Immature natural killer cell (primary cell): ENCODE results near the gene TMCO6. TPM values are rescaled to one million over a fixed set of nuclear protein-coding genes. Genes with fewer than 3 reads are reported as not detected.
"Not testable (repeated sequence)": the region's sequence is repeated elsewhere in the genome, so short reads cannot be mapped to it uniquely, and the experiment has no call there.

Experiments used
- DNase-seq, 3 donors: peaks; one replicate each; pipeline ENCODE4 v3.0.0; 2022; ENCODE audit warnings: mixed read lengths in 1 of 3
- H3K27ac Mint-ChIP-seq, 6 donors: one replicate each; pipeline ENCODE4 v1.8.0; 2020; ENCODE audit warnings: mixed read lengths in 6 of 6, mild to moderate bottlenecking in 5 of 6, inconsistent platforms in 4 of 6, moderate library complexity in 3 of 6
- H3K27me3 Mint-ChIP-seq, 3 donors: one replicate each; pipeline ENCODE4 v1.8.0; 2020 to 2021; ENCODE audit warnings: low read depth in 3 of 3, mild to moderate bottlenecking in 3 of 3, mixed read lengths in 3 of 3, moderate library complexity in 3 of 3, inconsistent platforms in 1 of 3
- H3K36me3 Mint-ChIP-seq, 3 donors: one replicate each; pipeline ENCODE4 v1.8.0; 2020; ENCODE audit warnings: mixed read lengths in 3 of 3, inconsistent platforms in 2 of 3, mild to moderate bottlenecking in 2 of 3
- H3K4me1 Mint-ChIP-seq, 2 donors: one replicate each; pipeline ENCODE4 v1.8.0; 2020; ENCODE audit warnings: inconsistent platforms in 2 of 2, mild to moderate bottlenecking in 2 of 2, mixed read lengths in 2 of 2, moderate library complexity in 1 of 2
- H3K4me3 Mint-ChIP-seq, 5 donors: one replicate each; pipeline ENCODE4 v1.8.0; 2020; ENCODE audit warnings: mild to moderate bottlenecking in 5 of 5, mixed read lengths in 5 of 5, inconsistent platforms in 3 of 5, moderate library complexity in 3 of 5
- H3K9me3 Mint-ChIP-seq, 6 donors: one replicate each; pipeline ENCODE4 v1.8.0; 2020; ENCODE audit warnings: mild to moderate bottlenecking in 6 of 6, mixed read lengths in 6 of 6, inconsistent platforms in 4 of 6, moderate library complexity in 3 of 6
- polyA plus RNA-seq, 3 donors: library from polyadenylated mRNA; unstranded; fragments of 300-500 nt; fragmentation: Illumina TruSeq; gene quantifications; one replicate each; pipeline ENCODE4 v1.2.3, GENCODE V29; 2021

TMCO6 gene
- polyA plus RNA-seq, 3 donors from 2014 or later, result 7.6 to 11.0 (median 8.3) TPM

- Mint-ChIP-seq H3K27me3 (peaks cover 0 to 10% (median 0%) of the 10 kb centered on the region in 3 donors), H3K36me3 (no peaks in the 10 kb centered on the region), H3K4me3 (peak overlapping the region; percentile 89 to 94 (median 91)), H3K4me1 (peaks cover 26 to 34% of the 10 kb centered on the region in 2 donors), H3K27ac (peak overlapping the region in 3 of 6 donors; percentile 65 to 83 (median 80)), H3K9me3 (no peaks in the 10 kb centered on the region)
- no peak for DNase-seq
These were observed 5.8 kb upstream of the TMCO6 start for GRCh38 chr5:140633501-140633900.

DNA sequence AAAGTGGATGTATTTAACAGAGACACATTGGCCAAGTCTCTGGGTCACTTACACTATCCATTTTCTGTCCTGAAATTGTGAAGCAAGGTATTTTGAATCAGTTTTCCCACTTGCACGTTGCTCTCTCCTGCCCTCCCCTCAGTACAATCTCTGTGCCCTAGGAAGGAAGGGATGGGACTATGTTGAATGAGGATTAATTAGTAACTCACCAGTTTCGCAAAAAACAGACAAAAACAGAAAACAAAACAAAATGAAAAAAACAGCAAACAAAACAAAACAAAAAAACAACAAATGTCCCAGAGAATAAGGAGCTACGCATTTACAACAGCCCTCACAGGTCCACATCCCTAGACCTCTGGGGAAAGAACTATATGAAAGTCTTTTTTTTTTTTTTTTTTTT, 5.1 kb upstream of the TMCO6 start:
- Mint-ChIP-seq H3K9me3 (no peaks in the 10 kb centered on the region), H3K27ac (peak overlapping the region in 1 of 6 donors; percentile 23), H3K27me3 (peaks cover 0 to 10% (median 0%) of the 10 kb centered on the region in 3 donors), H3K36me3 (no peaks in the 10 kb centered on the region), H3K4me3 (peak overlapping the region in 4 of 5 donors; percentile 23 to 54 (median 28)), H3K4me1 (peaks cover 32 to 40% of the 10 kb centered on the region in 2 donors)
- no peak for DNase-seq

- no peak overlapping the region for H3K27ac Mint-ChIP-seq
- H3K9me3 Mint-ChIP-seq, result no peaks in the 10 kb centered on the region
- H3K27me3 Mint-ChIP-seq, result peaks cover 0 to 14% (median 0%) of the 10 kb centered on the region in 3 donors
- no peaks in the 10 kb centered on the region for H3K36me3 Mint-ChIP-seq
- H3K4me1 Mint-ChIP-seq, result peaks cover 43 to 52% of the 10 kb centered on the region in 2 donors
- H3K4me3 Mint-ChIP-seq, result no peak overlapping the region
- DNase-seq, result no peak
These were observed 3.7 kb upstream of the TMCO6 start for GRCh38 chr5:140635291-140636257.

DNA sequence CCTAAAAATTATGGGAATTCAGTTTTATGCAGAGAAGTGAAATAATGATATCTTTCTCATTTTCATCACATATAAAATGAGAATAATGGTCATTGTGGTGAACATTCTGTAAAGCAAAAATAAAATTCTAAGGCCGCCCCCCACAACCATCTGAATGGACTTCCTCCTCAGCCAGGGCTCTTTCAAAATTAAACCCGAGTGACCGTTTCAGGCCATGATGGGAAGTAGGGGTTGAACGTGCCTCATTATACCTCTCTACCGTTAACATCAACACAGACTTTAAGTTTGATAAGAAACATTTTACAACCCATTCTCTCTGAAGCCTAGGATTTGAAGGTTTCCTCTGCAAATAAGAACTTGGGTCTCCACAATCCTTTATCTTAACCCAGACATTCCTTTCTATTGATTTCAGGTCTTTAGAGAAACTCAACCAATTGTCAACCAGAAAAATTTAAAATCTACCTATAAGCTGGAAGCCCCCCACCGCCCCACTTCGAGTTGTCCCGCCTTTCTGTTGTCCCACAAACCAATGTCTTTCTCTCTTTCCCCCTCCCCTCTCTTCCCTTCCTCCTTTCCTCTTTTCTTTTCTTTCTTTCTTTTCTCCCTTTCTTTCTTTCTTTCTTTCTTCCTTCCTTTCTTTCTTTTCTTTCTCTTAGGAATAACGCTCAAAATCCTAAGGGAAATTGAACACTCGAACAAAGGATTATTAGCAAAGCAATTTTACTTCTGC, 1.7 kb upstream of the TMCO6 start:
- peaks cover 36 to 43% of the 10 kb centered on the region in 2 donors for H3K4me1 Mint-ChIP-seq
- H3K4me3 Mint-ChIP-seq, result peak overlapping the region in 3 of 5 donors; percentile 42 to 92 (median 59)
- H3K27me3 Mint-ChIP-seq, result peaks cover 0 to 6% (median 0%) of the 10 kb centered on the region in 3 donors
- peak overlapping the region in 5 of 6 donors; percentile 51 to 90 (median 76) for H3K27ac Mint-ChIP-seq
- H3K36me3 Mint-ChIP-seq, result peaks cover 0 to 7% (median 0%) of the 10 kb centered on the region in 3 donors
- no peaks in the 10 kb centered on the region for H3K9me3 Mint-ChIP-seq
- DNase-seq, result no peak

DNA sequence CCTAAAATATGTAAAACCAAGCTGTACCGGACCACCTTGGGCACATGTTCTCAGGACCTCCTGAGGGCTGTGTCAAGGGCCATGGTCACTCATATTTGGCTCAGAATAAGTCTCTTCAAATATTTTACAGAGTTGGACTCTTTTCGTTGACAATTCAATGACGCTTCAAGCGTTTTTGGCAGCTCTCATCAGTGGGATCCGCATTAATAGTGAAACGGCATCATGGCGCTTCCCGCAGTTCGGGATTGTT, 428 bp upstream of the TMCO6 start:
- Mint-ChIP-seq H3K27ac (peak overlapping the region; percentile 83 to 98 (median 96)), H3K4me1 (peaks cover 26 to 33% of the 10 kb centered on the region in 2 donors), H3K4me3 (peak overlapping the region; percentile 87 to 95 (median 89))
- H3K27me3 Mint-ChIP-seq, H3K9me3 Mint-ChIP-seq, H3K36me3 Mint-ChIP-seq, DNase-seq: not testable (repeated sequence)

DNA sequence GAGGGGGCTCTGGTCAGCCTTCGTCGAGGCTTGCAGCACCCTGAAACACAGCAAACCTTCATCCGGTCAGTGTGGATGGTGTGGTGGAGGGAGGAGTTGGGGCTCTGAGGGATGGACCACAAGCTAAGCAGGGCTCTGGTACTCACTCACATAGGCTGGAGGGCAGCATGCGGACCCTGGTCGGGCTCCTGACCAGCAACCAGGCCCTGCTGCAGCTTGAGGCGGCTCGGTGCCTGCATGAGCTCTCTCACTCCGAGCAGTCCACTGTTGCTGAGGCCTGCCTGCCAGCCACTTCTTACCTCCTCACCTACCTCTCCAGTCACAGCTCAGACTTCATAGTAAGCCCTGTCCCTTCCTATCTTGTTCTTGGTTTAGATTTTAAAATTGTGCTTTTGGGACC, 2.5 kb downstream of the TMCO6 start:
- DNase-seq, result no peak
- H3K4me1 Mint-ChIP-seq, result peaks cover 33 to 47% of the 10 kb centered on the region in 2 donors
- peaks cover 2 to 4% (median 2%) of the 10 kb centered on the region in 3 donors for H3K27me3 Mint-ChIP-seq
- peaks cover 0 to 7% (median 7%) of the 10 kb centered on the region in 3 donors for H3K36me3 Mint-ChIP-seq
- H3K9me3 Mint-ChIP-seq, result no peaks in the 10 kb centered on the region
- no peak overlapping the region for H3K27ac Mint-ChIP-seq
- H3K4me3 Mint-ChIP-seq, result no peak overlapping the region

- peaks cover 0 to 8% (median 7%) of the 10 kb centered on the region in 3 donors for H3K36me3 Mint-ChIP-seq
- no peak overlapping the region for H3K4me3 Mint-ChIP-seq
- H3K4me1 Mint-ChIP-seq, result peaks cover 40 to 57% of the 10 kb centered on the region in 2 donors
- no peaks in the 10 kb centered on the region for H3K9me3 Mint-ChIP-seq
- no peak for DNase-seq
- H3K27ac Mint-ChIP-seq, result peak overlapping the region in 1 of 6 donors; percentile 36
- peaks cover 5 to 6% (median 5%) of the 10 kb centered on the region in 3 donors for H3K27me3 Mint-ChIP-seq
These were observed 3.5 kb downstream of the TMCO6 start for GRCh38 chr5:140642718-140643117.

DNA sequence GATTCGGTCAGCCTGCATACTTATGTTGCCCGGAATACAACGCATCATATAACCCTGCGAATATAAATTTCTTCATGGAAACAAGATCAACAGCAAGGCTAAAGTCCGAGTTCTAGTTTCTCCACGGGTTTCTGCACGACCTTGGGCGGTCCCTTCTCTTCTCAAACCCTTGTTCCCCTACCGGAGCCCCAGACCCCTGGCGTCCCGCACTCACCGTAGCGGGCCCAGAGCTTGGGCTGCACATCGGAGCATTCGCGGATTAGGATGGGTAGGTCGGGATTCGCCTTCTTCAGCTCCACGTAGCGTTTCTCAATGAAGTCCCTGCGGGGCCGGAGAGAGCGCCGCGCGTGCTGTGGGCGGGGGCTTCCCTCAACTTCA, 7.8 kb downstream of the TMCO6 start:
- Mint-ChIP-seq H3K4me1 (peaks cover 39 to 51% of the 10 kb centered on the region in 2 donors), H3K9me3 (no peaks in the 10 kb centered on the region), H3K36me3 (peaks cover 8 to 20% (median 10%) of the 10 kb centered on the region in 3 donors), H3K27ac (peak overlapping the region; percentile 99 to 100 (median 100)), H3K4me3 (peak overlapping the region; percentile 99 to 100 (median 100)), H3K27me3 (peaks cover 4 to 20% (median 10%) of the 10 kb centered on the region in 3 donors)
- DNase-seq, result no peak

DNA sequence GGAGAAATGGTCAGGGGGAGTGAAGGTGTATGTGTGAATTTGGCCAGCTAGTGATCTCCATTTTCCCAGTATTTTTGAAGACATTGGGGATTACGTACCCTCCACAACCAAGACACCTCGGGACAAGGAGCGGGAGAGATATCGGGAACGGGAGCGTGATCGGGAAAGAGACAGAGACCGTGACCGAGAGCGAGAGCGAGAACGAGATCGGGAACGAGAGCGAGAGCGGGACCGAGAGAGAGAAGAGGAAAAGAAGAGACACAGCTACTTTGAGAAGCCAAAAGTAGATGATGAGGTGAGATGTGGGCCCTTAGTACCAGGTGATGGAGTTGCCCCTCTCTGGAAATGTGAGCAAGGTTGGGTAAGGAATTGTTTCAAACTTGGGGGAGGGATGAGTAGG, 19.6 kb downstream of the TMCO6 start:
- no peak for DNase-seq
- H3K36me3 Mint-ChIP-seq, result peaks cover 40 to 78% (median 50%) of the 10 kb centered on the region in 3 donors
- peaks cover 0 to 8% (median 0%) of the 10 kb centered on the region in 3 donors for H3K27me3 Mint-ChIP-seq
- peaks cover 7 to 8% of the 10 kb centered on the region in 2 donors for H3K4me1 Mint-ChIP-seq
- no peak overlapping the region for H3K4me3 Mint-ChIP-seq
- peak overlapping the region in 2 of 6 donors; percentile 30 to 37 for H3K27ac Mint-ChIP-seq
- H3K9me3 Mint-ChIP-seq, result no peaks in the 10 kb centered on the region

DNA sequence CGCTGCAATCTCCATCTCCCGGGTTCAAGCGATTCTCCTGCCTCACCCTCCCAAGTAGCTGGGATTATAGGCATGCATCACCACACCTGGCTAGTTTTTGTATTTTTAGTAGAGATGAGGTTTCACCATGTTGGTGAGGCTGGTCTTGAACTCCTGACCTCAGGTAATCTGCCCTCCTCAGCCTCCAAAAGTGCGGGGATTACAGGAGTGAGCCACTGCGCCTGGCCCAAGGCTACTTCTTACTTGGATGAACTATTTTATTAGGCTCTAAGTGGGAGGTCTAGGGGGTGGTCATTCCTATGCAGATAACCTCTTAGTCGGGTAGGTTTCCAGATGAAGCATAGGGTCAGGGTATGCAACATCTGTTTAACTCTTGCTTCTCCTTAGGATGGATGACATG, 21.1 kb downstream of the TMCO6 start:
- not testable (repeated sequence) for DNase-seq, H3K9me3 Mint-ChIP-seq, H3K4me3 Mint-ChIP-seq
- Mint-ChIP-seq H3K27me3 (peaks cover 10 to 16% (median 11%) of the 10 kb centered on the region in 3 donors), H3K36me3 (peaks cover 26 to 64% (median 38%) of the 10 kb centered on the region in 3 donors), H3K4me1 (peaks cover 18 to 20% of the 10 kb centered on the region in 2 donors), H3K27ac (peak overlapping the region in 2 of 6 donors; percentile 13 to 23)

DNA sequence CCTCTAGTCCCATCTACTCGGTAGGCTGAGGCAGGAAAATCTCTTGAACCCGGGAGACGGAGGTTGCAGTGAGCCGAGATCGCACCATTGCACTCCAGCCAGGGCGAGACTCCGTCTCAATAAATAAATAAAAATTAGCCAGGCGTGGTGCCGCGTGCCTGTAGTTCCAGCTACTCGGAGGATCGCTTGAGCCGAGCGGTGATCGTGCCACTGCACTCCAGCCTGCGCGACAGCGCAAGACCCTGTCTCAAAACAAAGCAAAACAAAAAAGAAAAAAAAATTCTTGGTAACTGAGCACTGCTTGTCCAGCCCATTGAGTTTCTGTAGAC, 24.7 kb downstream of the TMCO6 start:
- Mint-ChIP-seq H3K4me3 (peak overlapping the region; percentile 97 to 99 (median 98)), H3K4me1 (peaks cover 39 to 47% of the 10 kb centered on the region in 2 donors), H3K9me3 (no peaks in the 10 kb centered on the region), H3K36me3 (peaks cover 16 to 47% (median 20%) of the 10 kb centered on the region in 3 donors), H3K27ac (peak overlapping the region; percentile 96 to 99 (median 99)), H3K27me3 (peaks cover 11 to 18% (median 16%) of the 10 kb centered on the region in 3 donors)
- no peak for DNase-seq

DNA sequence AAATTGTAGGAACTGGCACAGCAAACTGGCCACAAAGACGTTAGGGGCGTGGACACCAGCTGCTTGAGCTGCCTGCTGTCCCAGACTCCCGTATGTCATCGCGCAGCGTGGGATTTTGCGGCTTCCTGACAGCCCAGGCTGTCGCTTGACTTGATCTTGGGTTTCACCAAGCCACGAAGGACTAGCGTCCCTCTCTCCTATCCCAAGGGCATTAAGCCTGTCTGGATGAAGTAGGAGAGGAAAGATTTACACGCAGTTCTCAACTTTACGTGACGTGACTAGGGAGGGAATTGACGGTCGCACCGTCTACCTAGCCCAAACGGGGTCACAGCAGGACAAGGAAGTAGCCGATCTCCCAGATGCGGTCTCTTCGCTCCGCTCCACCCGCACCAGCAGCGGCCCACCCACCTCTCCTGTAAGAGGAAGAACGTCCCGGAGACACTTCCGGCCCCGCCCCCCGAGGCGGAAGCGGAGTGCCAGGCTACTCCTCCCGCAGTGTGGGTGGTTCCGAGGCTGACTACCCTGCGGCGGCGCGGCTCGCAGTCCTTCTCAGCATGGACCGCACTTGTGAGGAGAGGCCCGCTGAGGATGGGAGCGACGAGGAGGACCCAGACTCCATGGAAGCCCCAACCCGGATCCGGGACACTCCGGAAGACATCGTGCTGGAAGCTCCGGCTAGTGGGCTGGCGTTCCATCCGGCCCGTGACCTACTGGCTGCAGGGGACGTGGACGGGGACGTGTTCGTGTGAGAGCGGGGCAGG, 25.3 kb downstream of the TMCO6 start, which contains the start of gene WDR55:
Gene WDR55, plus strand, starts transcription at position 546 of the 761 bp plus-strand sequence. Its CDS starts 9 bp downstream, at position 555.
- Mint-ChIP-seq H3K27me3 (peaks cover 11 to 18% (median 16%) of the 10 kb centered on the region in 3 donors), H3K27ac (peak within 1 kb of the TSS; percentile 96 to 99 (median 99)), H3K36me3 (peaks cover 15 to 45% (median 20%) of the 10 kb centered on the region in 3 donors), H3K4me3 (peak within 1 kb of the TSS; percentile 97 to 99 (median 98)), H3K9me3 (no peaks in the 10 kb centered on the region), H3K4me1 (peaks cover 39 to 47% of the 10 kb centered on the region in 2 donors)
- DNase-seq, result peak; percentile 93 to 94 (median 94)

GRCh38 chr5:140671035-140671434, 31.8 kb downstream of the TMCO6 start:
- peaks cover 6 to 38% (median 8%) of the 10 kb centered on the region in 3 donors for H3K36me3 Mint-ChIP-seq
- H3K4me1 Mint-ChIP-seq, result peaks cover 19 to 24% of the 10 kb centered on the region in 2 donors
- DNase-seq, H3K27me3 Mint-ChIP-seq, H3K4me3 Mint-ChIP-seq, H3K9me3 Mint-ChIP-seq, H3K27ac Mint-ChIP-seq: not testable (repeated sequence)
